Measurements from ENCODE around the gene LAG3.

DNA sequence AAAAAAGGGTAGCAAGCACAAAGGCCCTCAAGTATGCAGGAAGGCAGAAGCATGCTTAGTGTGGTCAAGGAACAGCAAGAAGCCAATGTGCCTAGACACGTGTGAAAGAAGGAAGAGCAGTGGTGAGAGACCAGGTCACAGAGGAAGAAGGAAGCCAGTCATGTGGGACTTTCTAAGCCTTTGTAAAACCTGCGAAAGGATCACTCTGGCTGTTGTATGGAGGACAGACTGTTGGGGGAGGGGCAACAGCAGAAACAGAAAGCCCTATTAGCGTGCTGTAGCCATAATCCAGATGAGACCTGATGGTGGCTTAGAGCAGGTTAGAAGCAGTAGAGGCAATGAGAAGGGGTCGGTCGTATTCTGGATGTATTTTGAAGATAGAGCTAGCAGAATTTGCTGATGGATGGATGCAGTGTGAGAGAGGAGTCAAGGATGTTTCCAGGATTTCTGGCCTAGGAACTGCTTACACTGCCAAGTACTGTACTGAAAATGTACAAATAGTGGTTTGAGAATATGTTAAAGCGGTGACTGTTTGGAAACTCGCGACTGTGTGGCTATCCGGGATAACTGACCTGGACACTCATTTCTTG is 13.7 kb upstream of the LAG3 start:
- TF ChIP-seq, protein P1, sequence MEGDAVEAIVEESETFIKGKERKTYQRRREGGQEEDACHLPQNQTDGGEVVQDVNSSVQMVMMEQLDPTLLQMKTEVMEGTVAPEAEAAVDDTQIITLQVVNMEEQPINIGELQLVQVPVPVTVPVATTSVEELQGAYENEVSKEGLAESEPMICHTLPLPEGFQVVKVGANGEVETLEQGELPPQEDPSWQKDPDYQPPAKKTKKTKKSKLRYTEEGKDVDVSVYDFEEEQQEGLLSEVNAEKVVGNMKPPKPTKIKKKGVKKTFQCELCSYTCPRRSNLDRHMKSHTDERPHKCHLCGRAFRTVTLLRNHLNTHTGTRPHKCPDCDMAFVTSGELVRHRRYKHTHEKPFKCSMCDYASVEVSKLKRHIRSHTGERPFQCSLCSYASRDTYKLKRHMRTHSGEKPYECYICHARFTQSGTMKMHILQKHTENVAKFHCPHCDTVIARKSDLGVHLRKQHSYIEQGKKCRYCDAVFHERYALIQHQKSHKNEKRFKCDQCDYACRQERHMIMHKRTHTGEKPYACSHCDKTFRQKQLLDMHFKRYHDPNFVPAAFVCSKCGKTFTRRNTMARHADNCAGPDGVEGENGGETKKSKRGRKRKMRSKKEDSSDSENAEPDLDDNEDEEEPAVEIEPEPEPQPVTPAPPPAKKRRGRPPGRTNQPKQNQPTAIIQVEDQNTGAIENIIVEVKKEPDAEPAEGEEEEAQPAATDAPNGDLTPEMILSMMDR (optimal IDR thresholded peaks at IDR 0.05 in 1 of 3, IDR thresholded peaks at IDR 0.05 in 1 of 3, conservative IDR thresholded peaks at IDR 0.05 in 1 of 3; ENCODE audit: extremely low read depth in 1 of 3, insufficient read depth in 2 of 3, low read length in 3 of 3): no peak
- no peak for TF ChIP-seq EZH2 (IDR thresholded peaks at IDR 0.05; ENCODE audit: low read length)
